ENCODE results near the gene EEF1G. TPM values are rescaled to one million over a fixed set of nuclear protein-coding genes. Genes with fewer than 3 reads are reported as not detected.
"Not testable (repeated sequence)": the region's sequence is repeated elsewhere in the genome, so short reads cannot be mapped to it uniquely, and the experiment has no call there.

EEF1G gene
- total RNA-seq, 2 experiments from 2014 or later: 1,058 to 1,098 TPM

GRCh38 chr11:62553839-62554361 lies 19.8 kb downstream of the EEF1G start:
- POLR2A ChIA-PET: interaction anchor here (1.2 to 3.6 kb wide), 4 partner anchors 11 to 287 kb away, joined by 3 to 17 read pairs (median 10); partner anchors contain the start of gene TUT1

GRCh38 chr11:62553080-62553838 lies 20.4 kb downstream of the EEF1G start:
- no peak for ATAC-seq
- ChIA-PET POLR2A (interaction anchor here (1.1 to 3.6 kb wide), 6 partner anchors 11 to 288 kb away, joined by 3 to 17 read pairs (median 7); partner anchors contain the start of genes C11orf98, CSKMT, EEF1G and TUT1), CTCF (interaction anchor here (0.8 to 11.4 kb wide), 7 partner anchors 8 to 163 kb away, joined by 3 to 266 read pairs (median 3); partner anchors contain the start of gene EEF1G)
- H3K27ac Mint-ChIP-seq: peak overlapping the region; percentile 95
- H3K4me3 Mint-ChIP-seq: peak overlapping the region; percentile 21
- H3K4me1 Mint-ChIP-seq (ENCODE audit: low read depth): peaks cover 84% of the 10 kb centered on the region
- peaks cover 20% of the 10 kb centered on the region for H3K36me3 Mint-ChIP-seq (ENCODE audit: low read depth)
- DNase-seq: peak; percentile 65
- no peaks in the 10 kb centered on the region for H3K9me3 Mint-ChIP-seq (ENCODE audit: insufficient read depth)
- peaks cover 16% of the 10 kb centered on the region for H3K27me3 Mint-ChIP-seq (ENCODE audit: low read depth)

More at GRCh38 chr11:62553839-62554361, 19.8 kb downstream of the EEF1G start:
- H3K27me3 Mint-ChIP-seq (ENCODE audit: low read depth): peaks cover 11% of the 10 kb centered on the region
- H3K27ac Mint-ChIP-seq: peak overlapping the region; percentile 95
- H3K4me3 Mint-ChIP-seq: no peak overlapping the region
- peaks cover 89% of the 10 kb centered on the region for H3K4me1 Mint-ChIP-seq (ENCODE audit: low read depth)
- CTCF ChIA-PET: interaction anchor here (0.7 to 11.4 kb wide), 4 partner anchors 7 to 161 kb away, joined by 3 to 266 read pairs (median 4); no protein-coding TSS in a partner anchor
- ATAC-seq (no peak), DNase-seq (no peak)
- no peaks in the 10 kb centered on the region for H3K9me3 Mint-ChIP-seq (ENCODE audit: insufficient read depth)
- peaks cover 27% of the 10 kb centered on the region for H3K36me3 Mint-ChIP-seq (ENCODE audit: low read depth)

GRCh38 chr11:62552485-62553079 lies 21.1 kb downstream of the EEF1G start:
- no peak for DNase-seq
- no peak for ATAC-seq
- POLR2A ChIA-PET: interaction anchor here (0.6 to 3.6 kb wide), 9 partner anchors 10 to 289 kb away, joined by 3 to 17 read pairs (median 6); partner anchors contain the start of genes C11orf98, CSKMT, EEF1G and TUT1

GRCh38 chr11:62550478-62550877 lies 23.2 kb downstream of the EEF1G start:
- not testable (repeated sequence) for H3K4me3 Mint-ChIP-seq; ATAC-seq; H3K9me3 Mint-ChIP-seq (ENCODE audit: insufficient read depth); H3K36me3 Mint-ChIP-seq (ENCODE audit: low read depth); DNase-seq; H3K27ac Mint-ChIP-seq
- ChIA-PET CTCF (interaction anchor here (2.7 to 11.4 kb wide), 5 partner anchors 8 to 155 kb away, joined by 8 to 266 read pairs (median 23); partner anchors contain the start of gene TUT1), POLR2A (interaction anchor here (1.5 to 3.6 kb wide), 3 partner anchors 8 to 126 kb away, joined by 5 to 17 read pairs (median 6); partner anchors contain the start of gene EEF1G)
- Mint-ChIP-seq H3K27me3 (ENCODE audit: low read depth) (peaks cover 24% of the 10 kb centered on the region), H3K4me1 (ENCODE audit: low read depth) (peaks cover 65% of the 10 kb centered on the region)

More at GRCh38 chr11:62552485-62553079, 21.1 kb downstream of the EEF1G start:
- H3K27me3 Mint-ChIP-seq (ENCODE audit: low read depth): peaks cover 21% of the 10 kb centered on the region
- peak overlapping the region; percentile 83 for H3K27ac Mint-ChIP-seq
- H3K4me3 Mint-ChIP-seq: peak overlapping the region; percentile 21
- H3K9me3 Mint-ChIP-seq (ENCODE audit: insufficient read depth): no peaks in the 10 kb centered on the region
- H3K4me1 Mint-ChIP-seq (ENCODE audit: low read depth): peaks cover 81% of the 10 kb centered on the region
- CTCF ChIA-PET: interaction anchor here (0.7 to 11.4 kb wide), 13 partner anchors 8 to 163 kb away, joined by 3 to 266 read pairs (median 3); partner anchors contain the start of genes EEF1G and TUT1
- peaks cover 18% of the 10 kb centered on the region for H3K36me3 Mint-ChIP-seq (ENCODE audit: low read depth)

GRCh38 chr11:62548545-62549335 lies 25.0 kb downstream of the EEF1G start:
- H3K27me3 Mint-ChIP-seq (ENCODE audit: low read depth): peaks cover 24% of the 10 kb centered on the region
- peaks cover 4% of the 10 kb centered on the region for H3K36me3 Mint-ChIP-seq (ENCODE audit: low read depth)
- ChIA-PET CTCF (interaction anchor here (0.7 to 11.6 kb wide), 8 partner anchors 9 to 154 kb away, joined by 3 to 249 read pairs (median 4); partner anchors contain the start of genes C11orf98 and CSKMT), POLR2A (interaction anchor here (1.2 kb wide), 1 partner anchor 9 kb away, joined by 4 read pairs; no protein-coding TSS in a partner anchor)
- H3K4me3 Mint-ChIP-seq: no peak overlapping the region
- no peak for DNase-seq
- H3K9me3 Mint-ChIP-seq (ENCODE audit: insufficient read depth): no peaks in the 10 kb centered on the region
- no peak for ATAC-seq
- no peak overlapping the region for H3K27ac Mint-ChIP-seq
- H3K4me1 Mint-ChIP-seq (ENCODE audit: low read depth): peaks cover 63% of the 10 kb centered on the region

- ChIA-PET POLR2A (interaction anchor here (1.2 to 1.5 kb wide), 3 partner anchors 8 to 10 kb away, joined by 4 to 16 read pairs (median 8); no protein-coding TSS in a partner anchor), CTCF (interaction anchor here (0.7 to 11.6 kb wide), 9 partner anchors 8 to 153 kb away, joined by 3 to 249 read pairs (median 4); partner anchors contain the start of genes C11orf98 and CSKMT)
- H3K27ac Mint-ChIP-seq: no peak overlapping the region
- no peak for DNase-seq
- no peaks in the 10 kb centered on the region for H3K9me3 Mint-ChIP-seq (ENCODE audit: insufficient read depth)
- peaks cover 63% of the 10 kb centered on the region for H3K4me1 Mint-ChIP-seq (ENCODE audit: low read depth)
- no peak for ATAC-seq
- peak overlapping the region; percentile 74 for H3K4me3 Mint-ChIP-seq
- peaks cover 24% of the 10 kb centered on the region for H3K27me3 Mint-ChIP-seq (ENCODE audit: low read depth)
- peaks cover 8% of the 10 kb centered on the region for H3K36me3 Mint-ChIP-seq (ENCODE audit: low read depth)
Observed at GRCh38 chr11:62547691-62548281, 25.9 kb downstream of the EEF1G start.

GRCh38 chr11:62546929-62547625 lies 26.6 kb downstream of the EEF1G start:
- H3K27ac Mint-ChIP-seq: peak overlapping the region; percentile 55
- peaks cover 24% of the 10 kb centered on the region for H3K27me3 Mint-ChIP-seq (ENCODE audit: low read depth)
- POLR2A ChIA-PET: interaction anchor here (1.3 to 1.5 kb wide), 3 partner anchors 8 to 44 kb away, joined by 5 to 16 read pairs (median 8); partner anchors contain the start of gene TUT1
- H3K9me3 Mint-ChIP-seq (ENCODE audit: insufficient read depth): no peaks in the 10 kb centered on the region
- H3K4me3 Mint-ChIP-seq: peak overlapping the region; percentile 74
- ATAC-seq (peak; percentile 2), DNase-seq (no peak)
- H3K36me3 Mint-ChIP-seq (ENCODE audit: low read depth): peaks cover 8% of the 10 kb centered on the region
- CTCF ChIA-PET: interaction anchor here (1.0 to 11.6 kb wide), 5 partner anchors 9 to 152 kb away, joined by 4 to 249 read pairs (median 6); no protein-coding TSS in a partner anchor
- peaks cover 63% of the 10 kb centered on the region for H3K4me1 Mint-ChIP-seq (ENCODE audit: low read depth)

GRCh38 chr11:62546244-62546928 lies 27.3 kb downstream of the EEF1G start, which contains the start of gene AHNAK:
AHNAK (minus strand) TSS chr11:62546806; CDS start chr11:62536098, 10,708 bp downstream.
- Mint-ChIP-seq H3K27me3 (ENCODE audit: low read depth) (peaks cover 24% of the 10 kb centered on the region), H3K36me3 (ENCODE audit: low read depth) (peaks cover 4% of the 10 kb centered on the region), H3K9me3 (ENCODE audit: insufficient read depth) (no peaks in the 10 kb centered on the region), H3K4me3 (peak within 1 kb of the TSS; percentile 90), H3K27ac (peak within 1 kb of the TSS; percentile 55), H3K4me1 (ENCODE audit: low read depth) (peaks cover 63% of the 10 kb centered on the region)
- DNase-seq (peak; percentile 75), ATAC-seq (peak; percentile 63)
- CTCF ChIA-PET: interaction anchor here (1.0 to 11.6 kb wide), 5 partner anchors 9 to 151 kb away, joined by 4 to 249 read pairs (median 6); no protein-coding TSS in a partner anchor
- POLR2A ChIA-PET: interaction anchor here (1.3 to 1.5 kb wide), 3 partner anchors 9 to 45 kb away, joined by 5 to 16 read pairs (median 8); partner anchors contain the start of gene TUT1
